GM19023 (cell line): ENCODE results near the gene MPO.
A peak's percentile ranks its signal among the peaks of the same experiment; 100 is the strongest.

ENCODE experiments used
- ATAC-seq: cut with Tn5 transposase; IDR thresholded peaks from one replicate; pipeline ENCODE4 v1.9.1; 2021; ENCODE audit warnings: mild to moderate bottlenecking, moderate library complexity; ENCODE audit not compliant: unreplicated experiment

The MPO gene

GRCh38 chr17:58280480-58281217 is at the start of gene MPO:
Gene MPO, minus strand, starts transcription at chr17:58280935. Its CDS starts 177 bp downstream, at chr17:58280758.
- no peak for ATAC-seq

GRCh38 chr17:58329810-58330537 is 49.2 kb upstream of the MPO start:
- ATAC-seq, result peak; percentile 1

- peak; percentile 28 for ATAC-seq
Measured at GRCh38 chr17:58329035-58329809, 48.5 kb upstream of the MPO start.

- peak; percentile 25 for ATAC-seq
Measured at GRCh38 chr17:58328195-58329034, 47.7 kb upstream of the MPO start, which contains the start of gene TSPOAP1. Gene TSPOAP1, minus strand, starts transcription at chr17:58328795. Its CDS starts 875 bp downstream, at chr17:58327920.

GRCh38 chr17:58327363-58328194 is 46.8 kb upstream of the MPO start:
- no peak for ATAC-seq

GRCh38 chr17:58326609-58327362 is 46.1 kb upstream of the MPO start:
- no peak for ATAC-seq

- ATAC-seq, result no peak
Measured at GRCh38 chr17:58325976-58326468, 45.3 kb upstream of the MPO start.

GRCh38 chr17:58325289-58325726 is 44.6 kb upstream of the MPO start:
- ATAC-seq, result no peak

GRCh38 chr17:58324409-58325288 is 43.9 kb upstream of the MPO start:
- no peak for ATAC-seq

GRCh38 chr17:58324056-58324408 is 43.3 kb upstream of the MPO start:
- no peak for ATAC-seq

- ATAC-seq, result no peak
Measured at GRCh38 chr17:58323366-58324055, 42.8 kb upstream of the MPO start.

GRCh38 chr17:58322581-58323185 is 41.9 kb upstream of the MPO start:
- ATAC-seq, result no peak

GRCh38 chr17:58321571-58322525 is 41.1 kb upstream of the MPO start:
- no peak for ATAC-seq

- ATAC-seq, result no peak
Measured at GRCh38 chr17:58320570-58321323, 40.0 kb upstream of the MPO start.

GRCh38 chr17:58320163-58320558 is 39.4 kb upstream of the MPO start:
- no peak for ATAC-seq
